HG02678 (cell line): Measurements from ENCODE around the gene GRIA3.
"Not testable (repeated sequence)": the region's sequence is repeated elsewhere in the genome, so short reads cannot be mapped to it uniquely, and the experiment has no call there.

Experiments used
- ATAC-seq: cut with Tn5 transposase; IDR thresholded peaks from one replicate; pipeline ENCODE4 v1.9.1; 2021; ENCODE audit warnings: mild to moderate bottlenecking, moderate library complexity; ENCODE audit not compliant: unreplicated experiment

Gene GRIA3

DNA sequence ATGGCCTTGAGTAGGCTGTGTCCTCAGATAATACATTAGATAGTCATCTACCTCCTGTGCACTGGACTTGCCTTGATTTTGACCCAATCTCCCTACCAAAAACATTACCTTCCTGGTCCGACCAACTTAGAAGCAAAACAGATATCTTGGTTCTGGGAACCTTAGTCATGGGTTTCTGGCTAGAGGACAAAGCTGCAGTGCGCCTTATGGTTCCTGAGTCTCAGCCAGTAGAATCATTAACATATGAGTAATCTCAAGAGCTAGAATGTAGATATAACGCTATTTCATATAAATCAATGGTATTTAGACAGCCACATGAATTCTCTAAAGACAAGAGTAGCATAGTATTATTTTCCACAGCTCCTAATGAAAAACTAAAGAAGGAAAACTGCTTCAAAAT is 83.1 kb downstream of the GRIA3 start:
- no peak for ATAC-seq

DNA sequence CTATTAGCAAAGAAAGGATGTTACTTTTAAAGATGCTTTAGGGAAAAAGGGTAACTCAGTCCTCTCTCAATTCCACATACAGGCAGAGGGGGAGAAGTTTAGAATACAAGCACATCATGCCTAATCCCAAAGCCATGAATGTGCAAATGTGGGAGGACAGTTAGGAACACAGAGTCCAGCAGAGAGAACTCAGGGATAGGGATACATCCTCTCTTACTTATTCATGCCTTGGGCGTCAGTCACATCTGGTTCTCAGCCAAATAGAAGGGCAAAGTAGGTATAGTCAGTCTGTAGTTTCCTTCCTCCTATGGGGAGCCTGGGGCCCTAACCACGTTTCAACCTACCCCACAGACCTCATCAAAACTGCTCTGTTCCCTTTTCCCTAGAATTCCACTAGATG is 87.8 kb downstream of the GRIA3 start:
- ATAC-seq, result no peak

DNA sequence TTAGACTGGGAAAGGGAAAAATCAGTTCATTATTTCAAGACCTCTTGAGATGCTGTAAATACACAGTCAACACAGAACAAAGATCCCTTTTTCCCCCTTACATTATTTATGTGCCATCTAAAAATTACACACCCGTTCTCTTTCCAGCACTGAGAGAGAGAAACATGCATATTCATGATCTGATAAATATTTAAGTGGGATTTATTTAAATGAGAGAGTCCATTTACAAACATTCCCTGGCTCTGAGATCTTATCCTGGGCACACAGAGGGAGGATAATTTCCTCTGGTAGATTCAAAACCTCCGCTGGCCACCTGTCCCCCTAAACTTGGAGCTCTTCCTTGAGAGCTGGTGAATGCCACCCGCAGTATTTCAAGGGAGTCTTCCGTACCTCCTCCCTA is 88.6 kb downstream of the GRIA3 start:
- ATAC-seq, result no peak

GRCh38 chrX:123274796-123275195 is 90.7 kb downstream of the GRIA3 start:
- no peak for ATAC-seq

DNA sequence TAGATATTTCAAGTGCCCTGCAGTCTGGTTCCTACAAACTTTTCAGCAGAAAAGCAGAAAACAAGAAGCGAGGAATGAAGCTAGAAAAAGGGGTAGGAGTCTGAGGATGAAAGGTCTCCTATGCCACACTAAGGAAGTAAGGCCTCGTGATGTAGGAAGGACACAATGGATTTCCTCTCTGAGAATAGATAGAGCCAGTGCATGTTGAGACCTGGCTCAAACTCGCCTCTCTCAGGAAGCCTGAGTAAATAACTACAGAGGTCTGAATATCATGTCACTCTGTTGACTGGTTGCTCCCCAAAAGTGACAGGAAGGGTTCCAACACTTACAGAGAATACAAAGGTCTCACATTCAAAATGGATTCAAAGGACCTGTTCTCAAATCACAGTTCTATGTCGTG is 93.3 kb downstream of the GRIA3 start:
- no peak for ATAC-seq

- ATAC-seq, result no peak
These were observed 93.7 kb downstream of the GRIA3 start for GRCh38 chrX:123277821-123278220.

GRCh38 chrX:123282241-123282640 is 98.2 kb downstream of the GRIA3 start:
- ATAC-seq, result no peak

DNA sequence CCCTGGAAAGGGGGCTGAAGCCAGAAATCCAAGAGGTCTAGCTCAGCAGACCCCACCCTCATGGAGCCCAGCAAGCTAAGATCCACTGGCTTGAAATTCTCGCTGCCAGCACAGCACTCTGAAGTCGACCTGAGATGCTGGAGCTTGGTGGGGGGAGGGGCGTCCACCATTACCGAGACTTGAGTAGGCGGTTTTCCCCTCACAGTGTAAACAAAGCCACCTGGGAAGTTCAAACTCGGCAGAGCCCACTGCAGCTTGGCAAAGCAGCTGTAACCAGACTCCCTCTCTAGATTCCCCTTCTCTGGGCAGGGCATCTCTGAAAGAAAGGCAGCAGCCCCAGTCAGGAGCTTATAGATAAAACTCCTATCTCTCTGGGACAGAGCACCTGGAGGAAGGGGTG is 99.3 kb downstream of the GRIA3 start:
- not testable (repeated sequence) for ATAC-seq

GRCh38 chrX:123291623-123292022 is 107.5 kb downstream of the GRIA3 start:
- ATAC-seq, result no peak

- no peak for ATAC-seq
These were observed 113.9 kb downstream of the GRIA3 start for GRCh38 chrX:123298026-123298425.

DNA sequence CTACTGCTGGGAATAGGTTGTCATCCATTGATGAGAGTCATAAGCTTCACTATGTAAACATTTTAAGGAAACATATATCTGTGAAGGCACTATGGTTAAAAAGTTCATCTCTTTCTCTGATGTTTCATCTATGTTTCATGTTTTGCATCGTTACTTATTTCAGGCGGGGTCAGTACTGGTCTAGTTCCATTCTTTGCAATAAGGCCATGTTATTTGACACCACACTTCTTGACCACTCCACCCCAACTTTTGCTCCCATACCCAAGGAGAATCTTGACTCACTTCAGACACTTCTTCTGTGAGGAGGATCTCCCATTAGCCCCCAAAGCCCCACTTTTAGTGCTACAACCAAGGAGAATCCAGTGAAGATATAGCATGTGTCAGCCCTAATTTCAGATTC is 119.4 kb downstream of the GRIA3 start:
- no peak for ATAC-seq

DNA sequence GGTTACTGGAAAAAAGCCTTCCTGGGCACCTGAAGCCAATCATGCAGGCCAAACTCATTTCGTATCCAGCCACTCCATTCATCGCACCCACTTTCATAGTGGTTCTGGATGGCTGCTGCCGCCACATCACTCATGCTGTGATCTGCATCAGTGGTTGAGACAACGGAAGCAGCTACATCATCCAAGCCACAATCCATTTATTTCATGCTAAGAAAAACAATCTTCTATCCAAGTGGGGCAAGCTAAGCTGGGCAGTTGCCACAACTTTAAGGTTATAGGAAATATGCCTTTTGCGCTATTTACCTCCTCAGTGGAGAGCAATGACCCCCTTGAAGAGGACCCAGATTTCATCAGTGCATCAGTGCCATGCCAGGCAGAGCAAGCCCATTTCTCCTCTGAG is 124.6 kb downstream of the GRIA3 start:
- no peak for ATAC-seq

GRCh38 chrX:123310112-123310511 is 126.0 kb downstream of the GRIA3 start:
- no peak for ATAC-seq

DNA sequence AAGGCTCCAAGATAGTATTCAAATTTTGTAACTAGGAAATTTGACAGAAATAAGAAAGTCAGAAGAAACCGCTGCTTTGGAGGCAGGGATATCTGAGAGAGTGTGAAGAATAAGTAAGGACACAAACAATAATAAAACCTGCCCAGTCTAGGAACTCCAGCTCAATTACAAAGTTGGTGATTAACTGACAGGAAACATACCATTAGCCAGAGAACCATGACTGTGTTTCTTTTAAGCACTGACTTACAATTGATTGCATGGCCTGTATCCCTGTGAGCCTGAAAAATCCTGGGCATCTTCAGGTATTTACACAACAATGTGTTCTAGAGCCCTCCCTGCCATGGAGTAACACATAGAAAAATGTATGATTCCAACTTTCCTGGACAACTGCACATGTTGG is 127.4 kb downstream of the GRIA3 start:
- ATAC-seq, result no peak

GRCh38 chrX:123313486-123313885 is 129.4 kb downstream of the GRIA3 start:
- no peak for ATAC-seq

DNA sequence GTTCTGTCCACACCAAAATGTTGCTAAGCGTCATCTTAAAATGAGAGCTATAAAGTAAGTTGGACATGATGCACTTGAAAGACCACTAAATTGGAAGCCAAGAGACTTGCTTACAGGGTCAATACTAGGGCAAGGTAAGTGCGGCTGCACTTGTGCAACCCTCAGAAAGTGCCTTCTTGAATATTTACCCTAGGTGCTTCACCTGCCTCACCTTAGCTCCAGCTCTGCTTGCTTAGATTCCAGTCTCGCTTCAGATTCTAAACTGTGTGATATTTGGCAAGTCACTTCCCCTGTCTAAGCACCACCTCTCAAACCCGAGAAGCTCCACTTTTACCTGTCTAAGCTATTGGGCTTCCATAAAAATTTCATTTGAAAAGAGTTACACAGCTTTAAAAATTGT is 136.5 kb downstream of the GRIA3 start:
- no peak for ATAC-seq

DNA sequence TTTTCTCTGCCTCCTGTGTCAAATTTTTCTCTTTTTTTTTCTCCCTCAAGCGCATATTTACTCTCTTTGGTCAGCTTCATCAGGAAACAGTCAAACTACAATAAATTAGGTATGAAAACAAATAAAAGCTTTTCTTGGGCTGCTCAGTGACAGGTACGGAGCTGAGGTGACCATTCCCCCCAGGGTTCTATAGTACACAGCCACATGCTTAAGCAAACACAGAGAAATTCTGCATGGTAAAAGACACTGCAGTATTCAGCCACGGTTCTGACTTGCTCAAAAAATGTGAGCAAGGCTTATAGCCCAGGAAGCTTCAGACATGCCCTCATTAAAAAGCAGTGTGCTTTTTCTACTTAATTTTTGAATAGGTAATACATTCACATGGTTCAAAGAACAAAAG is 138.5 kb downstream of the GRIA3 start:
- no peak for ATAC-seq

DNA sequence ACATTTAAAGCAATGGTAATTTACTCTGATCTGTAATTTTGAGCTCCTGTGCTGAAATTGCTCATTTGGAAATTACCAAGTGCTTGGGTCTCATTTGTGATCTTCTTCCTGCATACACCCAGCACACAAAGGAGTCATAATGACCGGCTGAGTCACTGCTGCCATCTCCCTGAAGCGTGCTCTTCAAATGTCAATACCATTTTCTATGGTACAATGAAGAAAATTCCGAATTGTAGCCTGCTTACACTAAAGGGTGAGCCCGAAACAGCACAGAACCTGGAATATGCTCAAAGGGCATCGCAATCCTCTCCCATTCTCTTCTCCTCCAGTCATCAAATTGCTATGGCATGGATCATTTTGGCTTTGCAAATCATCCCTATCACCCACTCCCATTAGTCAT is 140.5 kb downstream of the GRIA3 start:
- no peak for ATAC-seq

GRCh38 chrX:123330229-123330942 is 146.3 kb downstream of the GRIA3 start:
- peak; percentile 80 for ATAC-seq

DNA sequence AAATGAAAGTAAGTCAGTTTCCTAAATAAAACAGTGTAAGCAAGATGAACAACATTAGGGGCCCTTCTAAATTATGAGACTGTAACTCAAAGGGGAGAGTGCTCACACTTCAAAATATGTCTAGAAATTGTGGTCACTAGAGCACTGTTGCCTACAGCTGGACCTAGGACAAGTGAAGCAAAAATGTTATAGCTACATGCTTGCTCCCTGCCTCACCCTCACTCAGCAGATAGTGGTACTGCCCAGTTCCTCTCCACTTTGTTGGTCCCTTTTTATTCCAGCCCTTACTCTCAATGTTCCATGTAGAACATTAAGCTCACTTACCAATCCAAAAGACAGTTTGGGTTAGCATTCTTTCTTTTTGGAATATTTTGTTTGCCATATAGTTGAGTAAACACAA is 147.3 kb downstream of the GRIA3 start:
- ATAC-seq, result peak; percentile 42

GRCh38 chrX:123331859-123332258 is 147.8 kb downstream of the GRIA3 start:
- ATAC-seq, result no peak

DNA sequence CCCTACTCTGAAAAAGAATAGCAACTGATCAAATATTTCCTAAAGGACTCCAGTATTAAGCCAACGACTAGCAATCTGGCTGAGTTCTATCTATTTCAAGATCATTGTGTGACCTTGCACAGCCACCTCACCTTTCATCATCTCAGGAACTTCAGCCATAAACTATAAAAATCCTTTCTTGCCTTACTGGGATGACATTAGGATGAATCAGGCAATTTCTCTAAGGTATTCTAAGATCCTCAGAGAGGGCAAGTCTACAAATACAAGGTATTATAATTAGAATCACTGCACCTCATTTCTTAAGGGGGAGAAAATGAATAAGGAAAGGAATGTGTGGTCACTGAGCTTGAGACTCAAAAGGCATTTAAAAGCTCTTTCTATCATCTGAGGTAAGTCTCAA is 152.6 kb downstream of the GRIA3 start:
- ATAC-seq, result no peak

GRCh38 chrX:123337886-123338639 is 154.0 kb downstream of the GRIA3 start:
- ATAC-seq, result no peak
